ENCODE results near the gene FAM107A. TPM values are rescaled to one million over a fixed set of nuclear protein-coding genes. Genes with fewer than 3 reads are reported as not detected.

Gene FAM107A
- total and polyA plus RNA-seq, 2 of the 4 experiments (the other 2 are of a cell fraction): not detected

- Histone ChIP-seq H2AK5ac (ENCODE audit: low read depth, low read length) (no peak overlapping the region), H3K4me1 (ENCODE audit: control insufficient read depth, insufficient read depth, low read length) (peaks cover 2% of the 10 kb centered on the region; the same call in 1 of the 2 replicates), H3K36me3 (ENCODE audit: control insufficient read depth, insufficient read depth, low read length) (no peaks in the 10 kb centered on the region), H3K9me1 (ENCODE audit: insufficient read depth, low read length) (peaks cover 8% of the 10 kb centered on the region; the same call in 1 of the 2 replicates), H3K27ac (ENCODE audit: insufficient read depth, low read length) (no peak overlapping the region), H2BK120ac (ENCODE audit: low read depth, low read length) (no peak overlapping the region), H3K23ac (ENCODE audit: low read depth, low read length) (no peak overlapping the region), H3K4me3 (ENCODE audit: insufficient read depth, low read depth, low read length) (no peak overlapping the region), H3K9me3 (ENCODE audit: control insufficient read depth, insufficient read depth, low read length) (no peaks in the 10 kb centered on the region), H3K4ac (ENCODE audit: low read depth, low read length) (no peak overlapping the region), H4K91ac (ENCODE audit: insufficient read depth, low read depth, low read length) (no peak overlapping the region), H3K4me2 (ENCODE audit: low read depth, low read length) (no peak overlapping the region), H3K79me1 (ENCODE audit: low read depth in 1 of 2, low read length in 2 of 2) (no peaks in the 10 kb centered on the region), H3K9ac (ENCODE audit: low read depth, low read length) (no peak overlapping the region), H3K18ac (ENCODE audit: low read depth, low read length) (no peak overlapping the region), H3K56ac (ENCODE audit: extremely low read depth, insufficient read depth, low read length) (no peak overlapping the region), H4K20me1 (ENCODE audit: insufficient read depth, low read length) (no peaks in the 10 kb centered on the region), H3K14ac (replicated peaks; ENCODE audit: low read depth, low read length) (no peak overlapping the region), H2AK9ac (replicated peaks; ENCODE audit: low read depth, low read length, poor library complexity) (no peak overlapping the region), H2AFZ (replicated peaks; ENCODE audit: low read length, poor library complexity) (no peak overlapping the region), H2BK5ac (ENCODE audit: low read depth, low read length, poor library complexity, severe bottlenecking) (no peak overlapping the region), H2BK15ac (ENCODE audit: low read depth, low read length) (no peak overlapping the region), H4K8ac (ENCODE audit: low read depth in 2 of 2, low read length in 2 of 2) (no peak overlapping the region), H4K5ac (ENCODE audit: low read depth, low read length) (no peak overlapping the region), H2BK20ac (ENCODE audit: low read depth, low read length) (no peak overlapping the region), H3K27me3 (ENCODE audit: control insufficient read depth, insufficient read depth, low read length) (peaks cover 2% of the 10 kb centered on the region; the same call in 1 of the 2 replicates)
- intact Hi-C loops (cut with micrococcal nuclease) (no loop called here), in situ Hi-C loops (cut with MboI; ENCODE audit: low sequenced_read_pairs) (loop anchor here (25.0 kb wide), 1 partner anchor 430 kb away; no protein-coding TSS in a partner anchor), dilution Hi-C loops (cut with HindIII; ENCODE audit: low sequenced_read_pairs, unreplicated experiment) (no loop called here)
- ATAC-seq (ENCODE audit: low read depth) (no peak), DNase-seq (no peak)
- POLR2A ChIA-PET (ENCODE audit: unreplicated experiment): no interaction called here
- CTCF ChIA-PET: interaction anchor here (1.3 kb wide), 1 partner anchor 71 kb away, joined by 4 read pairs; no protein-coding TSS in a partner anchor
- TF ChIP-seq SMC3 (IDR thresholded peaks at IDR 0.05; ENCODE audit: low read depth, low read length) (no peak), NFE2L2 (IDR thresholded peaks at IDR 0.05; ENCODE audit: low read depth, low read length) (no peak), CEBPB (IDR thresholded peaks at IDR 0.05; ENCODE audit: low read depth, low read length) (no peak), USF2 (IDR thresholded peaks at IDR 0.05; ENCODE audit: low read depth, low read length) (no peak), CTCF (conservative IDR thresholded peaks at IDR 0.05; ENCODE audit: low read depth, low read length) (no peak), RAD21 (IDR thresholded peaks at IDR 0.05; ENCODE audit: low read length) (no peak), MXI1 (IDR thresholded peaks at IDR 0.05; ENCODE audit: borderline replicate concordance, low read depth, low read length) (no peak)
- no CpG with 5 or more reads among the region's 6 CpGs for WGBS, 2 experiments (ENCODE audit: extremely low coverage in 2 of 2, insufficient read length in 1 of 2)
- BruUV-seq (replicated peaks): no TSS peak
These were observed 19.7 kb downstream of the FAM107A start for GRCh38 chr3:58557491-58557890.

All from IMR-90 (cell line).